SJSA1 (cell line): ENCODE results near the gene ZNF284. TPM values are rescaled to one million over a fixed set of nuclear protein-coding genes. Genes with fewer than 3 reads are reported as not detected.

Experiments
- total RNA-seq: library from RNA; depleted of rRNA; stranded (reverse); fragments of >200 nt; shearing (Covaris generic); gene quantifications from 2 replicates; pipeline ENCODE4 v1.2.3, GENCODE V29; 2014; rRNA removed

Gene ZNF284
- total RNA-seq, 1 experiment from 2014 or later: 2.9 TPM

Other genes with a start within 250 kb of the ZNF284 start
- gene ZNF283, start 244.8 kb upstream of the ZNF284 start, total RNA-seq: 6.6 and 11.1 TPM in 2 replicates
- gene ZNF404, start 188.2 kb upstream of the ZNF284 start, total RNA-seq: 1.1 and 1.5 TPM in 2 replicates
- gene ZNF45, start 136.9 kb upstream of the ZNF284 start, total RNA-seq: 13.7 and 21.1 TPM in 2 replicates
- gene ZNF221, start 120.9 kb upstream of the ZNF284 start, total RNA-seq: 2.0 and 5.4 TPM in 2 replicates
- gene ZNF155, start 88.0 kb upstream of the ZNF284 start, total RNA-seq: 6.1 and 11.2 TPM in 2 replicates
- 4.3 and 9.7 TPM in 2 replicates for gene ZNF230, start 69.2 kb upstream of the ZNF284 start, total RNA-seq
- 8.1 and 9.6 TPM in 2 replicates for gene ZNF222, start 46.8 kb upstream of the ZNF284 start, total RNA-seq
- gene ZNF223, start 20.1 kb upstream of the ZNF284 start, total RNA-seq: 3.9 and 7.5 TPM in 2 replicates
- gene ZNF224, start 22.2 kb downstream of the ZNF284 start, total RNA-seq: 2.4 and 10.8 TPM in 2 replicates
- 2.8 and 4.2 TPM in 2 replicates for gene ZNF225, start 41.2 kb downstream of the ZNF284 start, total RNA-seq
- gene ZNF234, start 69.4 kb downstream of the ZNF284 start, total RNA-seq: 4.5 and 7.1 TPM in 2 replicates
- gene ZNF226, start 92.9 kb downstream of the ZNF284 start, total RNA-seq: 15.4 and 20.5 TPM in 2 replicates
- gene ZNF227, start 140.4 kb downstream of the ZNF284 start, total RNA-seq: 5.6 and 15.1 TPM in 2 replicates
- gene ZNF233, start 187.7 kb downstream of the ZNF284 start, total RNA-seq: 0.50 TPM in 1 of 2 replicates, not detected in the other
- 3.8 and 4.3 TPM in 2 replicates for gene ZNF235, start 232.9 kb downstream of the ZNF284 start, total RNA-seq